ENCODE measurements around the gene RFESD. TPM values are rescaled to one million over a fixed set of nuclear protein-coding genes. Genes with fewer than 3 reads are reported as not detected.
A peak's percentile ranks its signal among the peaks of the same experiment; 100 is the strongest.
"Not testable (repeated sequence)": the region's sequence is repeated elsewhere in the genome, so short reads cannot be mapped to it uniquely, and the experiment has no call there.

RFESD gene
- total RNA-seq, 2 experiments from 2014 or later = 1.3 to 1.5 TPM

DNA sequence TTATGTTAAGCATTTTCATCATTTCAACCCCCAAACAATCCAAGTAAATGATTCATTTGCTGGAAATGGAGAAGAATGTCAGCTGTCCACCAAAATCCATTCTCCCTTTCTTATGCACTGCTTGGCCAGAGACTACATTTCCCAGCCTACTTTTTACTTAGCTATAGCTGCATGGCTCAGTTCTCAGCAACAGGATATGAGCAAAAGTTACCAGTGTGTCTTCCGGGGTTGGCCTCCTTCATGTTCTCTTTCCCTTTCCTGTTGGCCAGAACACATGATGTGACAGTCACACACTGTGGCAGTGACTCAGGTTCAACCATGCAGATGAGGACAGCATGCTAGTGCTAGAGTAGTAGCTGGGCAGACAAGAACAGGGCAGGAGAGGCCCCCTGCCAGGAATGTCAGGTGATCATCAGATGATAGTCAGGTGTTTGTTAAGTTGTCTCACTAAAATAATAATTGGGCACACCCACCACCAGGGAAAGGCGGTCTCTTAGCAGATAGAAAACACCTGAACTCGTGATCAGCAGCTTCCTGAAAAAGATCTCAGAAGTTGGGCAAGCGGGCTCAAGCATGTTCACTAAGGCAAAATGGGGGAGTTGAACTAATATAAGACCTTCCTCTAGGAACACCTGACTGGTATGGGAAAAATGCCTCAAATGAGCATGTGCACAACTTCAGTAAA lies 14.4 kb upstream of the RFESD start:
- H3K4me1 ChIP-seq (ENCODE audit: insufficient read depth, low read length) = peaks cover 19% of the 10 kb centered on the region
- peak overlapping the region; percentile 89 for H3K27ac Mint-ChIP-seq
- ATAC-seq (ENCODE audit: poor library complexity) = peak; percentile 98
- H3K36me3 Mint-ChIP-seq (ENCODE audit: low read depth) = no peaks in the 10 kb centered on the region
- no peaks in the 10 kb centered on the region for H3K36me3 ChIP-seq (ENCODE audit: insufficient read depth, low read length)
- ChIA-PET CTCF (interaction anchor here (1.4 to 2.2 kb wide), 3 partner anchors 10 to 15 kb away, joined by 5 to 7 read pairs (median 6); partner anchors contain the start of gene RFESD), POLR2A (interaction anchor here (0.7 to 2.4 kb wide), 5 partner anchors 11 to 203 kb away, joined by 3 to 73 read pairs (median 13); partner anchors contain the start of genes ARSK, GPR150, RFESD and SKIC3)
- intact Hi-C loops (cut with DNase I, micrococcal nuclease) = loop anchor here (1.0 to 10.0 kb wide), 3 partner anchors 10 to 1173 kb away; partner anchors contain the start of gene ERAP1 (in 1 of the 2)
- H3K4me3 ChIP-seq (ENCODE audit: low read length) = no peak overlapping the region
- DNase-seq = peak; percentile 44 to 90 (median 62)
- H3K4me1 Mint-ChIP-seq (ENCODE audit: low read depth) = peaks cover 42% of the 10 kb centered on the region
- peaks cover 4% of the 10 kb centered on the region for H3K9me3 Mint-ChIP-seq
- H3K27ac ChIP-seq (ENCODE audit: low read depth in 1 of 2, low read length in 2 of 2) = peak overlapping the region; percentile 16 to 80
- H3K27me3 Mint-ChIP-seq = no peaks in the 10 kb centered on the region
- TF ChIP-seq, protein P1, sequence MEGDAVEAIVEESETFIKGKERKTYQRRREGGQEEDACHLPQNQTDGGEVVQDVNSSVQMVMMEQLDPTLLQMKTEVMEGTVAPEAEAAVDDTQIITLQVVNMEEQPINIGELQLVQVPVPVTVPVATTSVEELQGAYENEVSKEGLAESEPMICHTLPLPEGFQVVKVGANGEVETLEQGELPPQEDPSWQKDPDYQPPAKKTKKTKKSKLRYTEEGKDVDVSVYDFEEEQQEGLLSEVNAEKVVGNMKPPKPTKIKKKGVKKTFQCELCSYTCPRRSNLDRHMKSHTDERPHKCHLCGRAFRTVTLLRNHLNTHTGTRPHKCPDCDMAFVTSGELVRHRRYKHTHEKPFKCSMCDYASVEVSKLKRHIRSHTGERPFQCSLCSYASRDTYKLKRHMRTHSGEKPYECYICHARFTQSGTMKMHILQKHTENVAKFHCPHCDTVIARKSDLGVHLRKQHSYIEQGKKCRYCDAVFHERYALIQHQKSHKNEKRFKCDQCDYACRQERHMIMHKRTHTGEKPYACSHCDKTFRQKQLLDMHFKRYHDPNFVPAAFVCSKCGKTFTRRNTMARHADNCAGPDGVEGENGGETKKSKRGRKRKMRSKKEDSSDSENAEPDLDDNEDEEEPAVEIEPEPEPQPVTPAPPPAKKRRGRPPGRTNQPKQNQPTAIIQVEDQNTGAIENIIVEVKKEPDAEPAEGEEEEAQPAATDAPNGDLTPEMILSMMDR (IDR thresholded peaks at IDR 0.05) = no peak
- no peaks in the 10 kb centered on the region for H3K27me3 ChIP-seq (ENCODE audit: control insufficient read depth in 1 of 2, insufficient read depth in 2 of 2, low read length in 2 of 2)
- peak overlapping the region; percentile 9 for H3K4me3 Mint-ChIP-seq
- H3K9me3 ChIP-seq (ENCODE audit: control insufficient read depth in 1 of 2, insufficient read depth in 1 of 2, low read length in 2 of 2) = no peaks in the 10 kb centered on the region

GRCh38 chr5:95632942-95633341 lies 13.6 kb upstream of the RFESD start:
- H3K4me1 Mint-ChIP-seq (ENCODE audit: low read depth) = peaks cover 38% of the 10 kb centered on the region
- not testable (repeated sequence) for H3K27me3 ChIP-seq (ENCODE audit: control insufficient read depth in 1 of 2, insufficient read depth in 2 of 2, low read length in 2 of 2); H3K4me3 ChIP-seq (ENCODE audit: low read length); H3K27ac ChIP-seq (ENCODE audit: low read depth in 1 of 2, low read length in 2 of 2); H3K36me3 Mint-ChIP-seq (ENCODE audit: low read depth); H3K9me3 ChIP-seq (ENCODE audit: control insufficient read depth in 1 of 2, insufficient read depth in 1 of 2, low read length in 2 of 2); H3K27ac Mint-ChIP-seq; H3K27me3 Mint-ChIP-seq; H3K4me3 Mint-ChIP-seq; H3K9me3 Mint-ChIP-seq; DNase-seq; H3K36me3 ChIP-seq (ENCODE audit: insufficient read depth, low read length); ATAC-seq (ENCODE audit: poor library complexity)
- peaks cover 19% of the 10 kb centered on the region for H3K4me1 ChIP-seq (ENCODE audit: insufficient read depth, low read length)
- POLR2A ChIA-PET = interaction anchor here (2.4 kb wide), 3 partner anchors 11 to 78 kb away, joined by 13 to 73 read pairs (median 32); partner anchors contain the start of genes ARSK, GPR150, RFESD and SKIC3
- intact Hi-C loops (cut with DNase I, micrococcal nuclease) = loop anchor here (1.0 to 10.0 kb wide), 3 partner anchors 11 to 1172 kb away; partner anchors contain the start of gene ERAP1 (in 1 of the 2)
- CTCF ChIA-PET = interaction anchor here (2.2 kb wide), 1 partner anchor 10 kb away, joined by 5 read pairs; no protein-coding TSS in a partner anchor

DNA sequence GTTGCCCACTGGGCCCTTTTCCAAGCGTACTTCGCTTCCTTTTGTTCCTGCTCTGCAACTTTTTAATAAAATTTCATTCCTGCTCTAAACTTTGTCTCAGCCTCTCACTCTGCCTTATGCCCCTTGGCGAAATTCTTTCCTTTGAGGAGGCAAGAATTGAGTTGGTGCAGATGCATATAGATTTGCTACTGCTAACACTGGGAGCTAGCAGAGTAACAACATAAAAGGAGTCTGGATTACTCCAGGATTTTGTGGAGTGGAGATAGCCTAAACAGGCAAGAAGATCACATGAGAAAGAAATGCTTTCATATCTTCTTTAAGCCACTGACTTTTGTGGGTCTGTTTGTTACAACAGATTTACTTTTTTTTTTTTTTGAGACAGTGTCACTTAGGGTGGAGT lies 12.9 kb upstream of the RFESD start:
- H3K4me1 ChIP-seq (ENCODE audit: insufficient read depth, low read length) = peaks cover 19% of the 10 kb centered on the region
- H3K36me3 ChIP-seq (ENCODE audit: insufficient read depth, low read length) = no peaks in the 10 kb centered on the region
- Mint-ChIP-seq H3K4me1 (ENCODE audit: low read depth) (peaks cover 37% of the 10 kb centered on the region), H3K9me3 (peaks cover 4% of the 10 kb centered on the region), H3K27me3 (no peaks in the 10 kb centered on the region), H3K27ac (peak overlapping the region; percentile 67), H3K36me3 (ENCODE audit: low read depth) (no peaks in the 10 kb centered on the region), H3K4me3 (no peak overlapping the region)
- CTCF ChIA-PET = interaction anchor here (1.3 kb wide), 1 partner anchor 11 kb away, joined by 3 read pairs; no protein-coding TSS in a partner anchor
- DNase-seq (no peak), ATAC-seq (ENCODE audit: poor library complexity) (no peak)
- no peak overlapping the region for H3K4me3 ChIP-seq (ENCODE audit: low read length)
- intact Hi-C loops (cut with DNase I, micrococcal nuclease) = loop anchor here in 1 of 2 experiments (10.0 kb wide), 1 partner anchor 1171 kb away; the partner anchor contains the start of gene ERAP1
- POLR2A ChIA-PET = interaction anchor here (1.7 kb wide), 1 partner anchor 13 kb away, joined by 6 read pairs; the partner anchor contains the start of gene RFESD
- TF ChIP-seq, protein P1 (IDR thresholded peaks at IDR 0.05) = no peak
- H3K9me3 ChIP-seq (ENCODE audit: control insufficient read depth in 1 of 2, insufficient read depth in 1 of 2, low read length in 2 of 2) = no peaks in the 10 kb centered on the region
- H3K27me3 ChIP-seq (ENCODE audit: control insufficient read depth in 1 of 2, insufficient read depth in 2 of 2, low read length in 2 of 2) = no peaks in the 10 kb centered on the region
- no peak overlapping the region for H3K27ac ChIP-seq (ENCODE audit: low read depth in 1 of 2, low read length in 2 of 2)

Measured in CD4-positive, alpha-beta T cell (primary cell).